ENCODE data around the gene ARL6IP6.

Gene ARL6IP6

DNA sequence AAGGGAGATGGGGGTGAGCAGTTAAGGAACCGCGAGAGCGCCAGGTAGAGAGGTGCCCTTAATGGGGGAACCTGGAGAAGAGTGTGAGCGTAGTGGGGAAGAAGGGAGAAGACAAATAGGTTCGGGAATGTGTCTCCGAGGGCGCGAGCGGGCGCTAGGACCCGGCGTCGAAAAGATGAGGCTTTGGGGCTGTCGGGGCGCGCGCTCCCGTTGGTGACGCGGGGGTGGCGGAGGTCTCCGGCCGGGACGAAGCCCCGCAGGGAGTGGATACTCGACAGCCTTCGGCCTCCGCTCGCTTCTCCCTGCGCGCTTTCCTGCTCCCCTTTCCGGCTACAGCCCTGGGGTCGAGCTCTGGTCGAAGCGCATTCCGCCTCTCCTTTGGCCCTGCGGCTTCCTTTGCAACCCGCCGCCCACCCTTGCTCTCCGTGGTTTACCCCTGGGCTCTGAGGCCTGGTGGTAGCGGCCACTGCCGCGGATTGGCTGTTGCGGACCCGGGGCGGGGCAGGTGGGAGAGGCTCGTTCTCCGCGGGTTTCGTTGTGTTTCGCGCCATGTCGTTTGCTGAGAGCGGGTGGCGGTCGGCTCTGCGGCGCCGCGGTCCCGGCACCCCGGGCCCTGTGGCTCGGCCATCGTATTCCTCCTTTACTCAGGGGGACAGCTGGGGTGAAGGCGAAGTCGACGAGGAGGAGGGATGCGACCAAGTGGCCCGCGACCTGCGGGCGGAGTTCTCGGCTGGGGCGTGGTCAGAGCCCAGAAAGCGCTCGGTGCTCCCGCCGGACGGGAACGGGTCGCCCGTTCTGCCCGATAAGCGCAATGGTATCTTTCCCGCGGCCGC is at the start of gene ARL6IP6:
Gene ARL6IP6, plus strand, starts transcription at position 545 of the 833 bp plus-strand sequence. Its CDS starts 5 bp downstream, at position 550.
- peak; percentile 94 to 96 for DNase-seq
- TF ChIP-seq GATA1 (IDR thresholded peaks at IDR 0.05; ENCODE audit: low read depth, low read length), result no peak
- peak; percentile 94 for TF ChIP-seq POLR2A (IDR thresholded peaks at IDR 0.05; ENCODE audit: low read length)

- no peak for DNase-seq
- TF ChIP-seq GATA1 (IDR thresholded peaks at IDR 0.05; ENCODE audit: low read depth, low read length) (no peak), POLR2A (IDR thresholded peaks at IDR 0.05; ENCODE audit: low read length) (no peak)
Measured at GRCh38 chr2:152674334-152674733, 44.1 kb upstream of the ARL6IP6 start.

- DNase-seq, result no peak
- no peak for TF ChIP-seq GATA1 (IDR thresholded peaks at IDR 0.05; ENCODE audit: low read depth, low read length)
Measured at GRCh38 chr2:152676461-152676860, 42.0 kb upstream of the ARL6IP6 start.

DNA sequence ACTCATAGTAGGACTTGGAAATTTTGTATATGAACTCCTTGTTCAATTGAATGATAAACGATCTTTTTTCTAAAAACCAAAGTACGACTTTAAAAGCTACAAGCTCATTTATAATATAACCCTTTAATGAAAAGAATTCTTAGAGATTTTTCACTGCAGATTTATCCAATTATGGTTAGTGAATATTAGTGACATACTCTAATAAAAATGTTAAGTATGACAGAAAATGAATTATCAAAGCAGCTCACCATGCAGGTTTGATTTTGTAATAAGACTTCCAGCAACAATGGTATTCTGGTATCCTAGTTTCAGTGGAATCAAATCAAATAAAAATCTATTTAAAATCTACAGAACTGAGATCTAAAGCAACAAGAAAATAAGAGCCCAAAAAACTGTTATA is 39.6 kb upstream of the ARL6IP6 start:
- DNase-seq, result no peak
- TF ChIP-seq POLR2A (IDR thresholded peaks at IDR 0.05; ENCODE audit: low read length), result no peak

DNA sequence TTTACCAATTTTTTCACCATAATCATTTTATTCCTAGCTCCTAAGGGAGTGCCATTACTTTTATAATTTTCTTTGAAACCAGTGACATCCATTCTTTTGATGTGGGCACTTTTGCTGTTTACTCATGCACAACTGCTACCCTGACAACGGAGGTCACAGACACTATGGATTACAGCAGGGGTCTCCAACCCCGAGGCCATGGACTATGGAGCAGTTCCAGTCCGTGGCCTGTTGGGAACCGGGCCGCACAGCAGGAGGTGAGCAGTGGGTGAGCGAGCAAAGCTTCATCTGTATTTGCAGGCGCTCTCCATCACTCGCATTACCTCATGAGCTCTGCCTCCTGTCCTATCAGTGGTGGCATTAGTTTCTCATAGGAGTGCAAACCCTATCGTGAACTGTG is 35.8 kb upstream of the ARL6IP6 start:
- DNase-seq, result no peak
- TF ChIP-seq GATA1 (IDR thresholded peaks at IDR 0.05; ENCODE audit: low read depth, low read length) (no peak), POLR2A (IDR thresholded peaks at IDR 0.05; ENCODE audit: low read length) (no peak)

DNA sequence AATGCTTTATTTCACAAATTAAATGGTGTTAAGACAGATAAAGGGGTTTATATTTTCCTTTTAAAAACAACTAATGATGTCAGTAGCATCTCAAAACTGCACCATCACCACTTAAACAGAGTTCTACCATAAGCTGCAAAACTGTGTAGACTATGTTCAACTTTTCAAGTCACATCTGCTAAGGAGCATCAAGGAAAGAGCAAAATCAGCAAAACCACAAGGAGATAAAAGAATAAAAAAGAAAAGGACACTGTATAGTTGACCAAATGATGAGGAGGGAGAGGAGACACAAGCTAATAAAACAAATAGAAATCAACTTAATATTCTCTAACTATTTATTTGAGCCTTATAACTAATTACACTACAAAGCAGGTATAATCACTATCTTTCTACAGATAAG is 35.0 kb upstream of the ARL6IP6 start:
- DNase-seq, result no peak
- TF ChIP-seq GATA1 (IDR thresholded peaks at IDR 0.05; ENCODE audit: low read depth, low read length) (no peak), POLR2A (IDR thresholded peaks at IDR 0.05; ENCODE audit: low read length) (no peak)

DNA sequence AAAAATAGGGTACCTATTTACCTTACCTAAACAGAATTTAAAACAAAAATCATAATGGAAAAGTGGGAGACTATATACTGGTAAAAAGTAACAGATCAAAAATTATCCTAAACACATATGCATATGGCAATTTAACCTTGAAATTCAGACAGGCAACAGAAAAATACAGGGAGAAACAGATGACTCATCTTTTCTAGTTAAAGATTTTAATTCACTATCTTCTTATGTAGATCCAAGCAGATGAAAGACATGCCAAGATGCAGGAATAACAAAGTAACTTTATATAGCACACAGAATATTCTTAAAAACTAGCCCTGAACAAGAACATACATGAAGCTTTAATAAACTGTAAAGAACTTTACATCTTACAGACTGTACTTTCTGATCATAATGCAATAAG is 32.1 kb upstream of the ARL6IP6 start:
- TF ChIP-seq POLR2A (IDR thresholded peaks at IDR 0.05; ENCODE audit: low read length) (no peak), GATA1 (IDR thresholded peaks at IDR 0.05; ENCODE audit: low read depth, low read length) (no peak)
- DNase-seq, result no peak

DNA sequence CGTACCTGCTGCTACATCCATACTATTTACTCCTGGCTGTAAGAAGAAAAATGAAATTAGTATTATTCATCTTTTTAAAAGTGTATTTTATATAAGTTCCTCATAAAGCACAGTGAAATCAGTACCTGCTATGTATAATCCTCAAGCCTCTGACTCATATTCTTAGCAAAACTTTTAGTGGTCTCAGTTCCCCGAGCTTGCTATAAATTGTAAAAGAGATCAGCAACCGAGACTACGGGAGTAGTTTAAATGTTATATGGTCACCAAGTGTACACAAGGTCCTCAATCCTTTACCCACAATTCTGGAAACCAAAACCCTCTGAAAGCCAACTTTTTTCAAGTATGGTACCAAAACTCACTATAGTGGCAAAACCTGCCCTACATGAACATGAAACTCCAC is 25.4 kb upstream of the ARL6IP6 start:
- no peak for DNase-seq
- TF ChIP-seq POLR2A (IDR thresholded peaks at IDR 0.05; ENCODE audit: low read length), result no peak
- no peak for TF ChIP-seq GATA1 (IDR thresholded peaks at IDR 0.05; ENCODE audit: low read depth, low read length)

DNA sequence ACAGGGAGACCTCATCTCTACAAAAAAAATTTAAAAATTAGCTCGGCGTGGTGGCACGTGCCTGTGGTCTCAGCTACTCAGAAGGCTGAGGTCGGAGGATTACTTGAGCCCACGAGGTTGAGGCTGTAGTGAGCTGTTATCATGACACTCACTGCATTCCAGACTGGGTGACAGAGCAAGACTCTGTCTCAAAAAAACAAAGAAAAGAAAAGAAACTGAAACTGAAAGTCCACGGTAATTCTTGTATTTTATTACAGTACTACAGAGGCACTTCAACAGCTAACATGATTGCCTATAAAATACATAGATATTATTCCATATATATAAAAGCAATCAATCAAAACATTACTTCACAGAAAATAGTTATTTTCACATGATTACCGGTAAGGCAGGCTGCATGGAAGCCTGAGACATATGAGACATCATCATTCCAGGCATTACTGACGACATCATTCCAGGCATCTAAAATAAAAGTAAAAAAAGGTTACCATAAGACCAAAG is 24.2 kb upstream of the ARL6IP6 start:
- no peak for TF ChIP-seq POLR2A (IDR thresholded peaks at IDR 0.05; ENCODE audit: low read length)
- TF ChIP-seq GATA1 (IDR thresholded peaks at IDR 0.05; ENCODE audit: low read depth, low read length), result no peak
- DNase-seq, result peak; percentile 12 to 51

DNA sequence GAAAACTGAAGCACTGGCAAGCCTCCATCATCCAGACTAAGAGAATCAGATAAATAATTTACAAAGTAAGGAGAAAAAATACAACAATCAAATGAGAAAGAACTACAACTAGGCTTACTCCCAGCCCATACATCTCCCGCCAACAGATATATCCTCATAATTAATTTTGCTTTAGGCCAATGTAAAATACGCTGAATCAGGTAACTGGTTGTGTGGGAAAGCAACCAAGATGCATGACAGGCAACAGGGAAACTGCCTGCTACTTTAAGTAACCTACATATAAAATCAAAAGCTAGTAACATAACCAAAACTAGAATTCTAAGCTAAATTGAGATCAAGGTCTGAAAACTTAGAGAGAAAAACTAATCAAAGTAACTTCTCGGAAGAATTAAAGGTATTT is 22.7 kb upstream of the ARL6IP6 start:
- TF ChIP-seq POLR2A (IDR thresholded peaks at IDR 0.05; ENCODE audit: low read length) (no peak), GATA1 (IDR thresholded peaks at IDR 0.05; ENCODE audit: low read depth, low read length) (no peak)
- no peak for DNase-seq

- TF ChIP-seq POLR2A (IDR thresholded peaks at IDR 0.05; ENCODE audit: low read length) (no peak), GATA1 (IDR thresholded peaks at IDR 0.05; ENCODE audit: low read depth, low read length) (no peak)
- no peak for DNase-seq
Measured at GRCh38 chr2:152696476-152696875, 21.9 kb upstream of the ARL6IP6 start.

DNA sequence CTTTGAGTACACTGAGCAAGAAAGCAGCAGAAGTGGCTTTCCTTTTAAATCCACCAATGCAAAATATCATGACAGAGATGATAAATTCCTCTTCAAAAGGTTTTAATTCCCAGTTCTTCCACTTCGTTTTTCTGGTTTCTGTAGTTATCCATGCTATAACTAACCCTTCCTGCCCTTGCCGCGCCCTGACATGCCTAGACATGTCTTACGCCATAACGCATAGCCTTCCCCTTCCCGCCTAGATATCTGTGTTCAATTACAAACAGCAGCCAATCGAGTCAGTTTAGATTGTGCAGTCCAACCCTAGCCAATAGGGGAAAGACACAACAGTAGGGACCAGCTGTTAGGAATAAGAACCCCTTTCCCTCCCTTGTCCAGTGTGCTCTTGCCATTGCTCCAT is 17.2 kb upstream of the ARL6IP6 start:
- TF ChIP-seq GATA1 (IDR thresholded peaks at IDR 0.05; ENCODE audit: low read depth, low read length) (no peak), POLR2A (IDR thresholded peaks at IDR 0.05; ENCODE audit: low read length) (no peak)
- DNase-seq, result no peak

DNA sequence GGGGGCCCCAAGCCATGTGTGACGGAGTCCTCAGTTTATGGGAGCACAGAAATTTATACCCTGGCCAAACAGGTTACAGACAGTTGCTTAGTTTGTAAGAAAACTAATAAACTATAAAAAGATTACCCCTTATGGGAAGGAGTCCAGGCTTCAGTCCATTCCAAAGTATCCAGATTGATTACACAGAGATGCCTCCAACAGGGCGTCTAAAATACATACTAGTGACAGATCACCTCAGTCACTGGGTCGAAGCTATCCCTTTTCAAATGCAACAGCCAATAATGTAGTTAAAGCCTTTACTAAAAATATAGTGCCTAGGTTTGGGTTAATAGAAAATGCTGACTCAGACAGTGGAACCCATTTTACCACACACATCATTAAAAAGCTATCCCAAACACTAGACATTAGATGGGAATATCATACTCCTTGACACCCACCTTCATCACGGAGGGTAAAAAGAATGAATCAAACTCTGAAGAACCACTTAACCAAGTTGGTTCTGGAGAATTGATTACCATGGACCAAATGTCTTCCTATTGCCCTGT is 11.9 kb upstream of the ARL6IP6 start:
- TF ChIP-seq GATA1 (IDR thresholded peaks at IDR 0.05; ENCODE audit: low read depth, low read length) (no peak), POLR2A (IDR thresholded peaks at IDR 0.05; ENCODE audit: low read length) (no peak)

DNA sequence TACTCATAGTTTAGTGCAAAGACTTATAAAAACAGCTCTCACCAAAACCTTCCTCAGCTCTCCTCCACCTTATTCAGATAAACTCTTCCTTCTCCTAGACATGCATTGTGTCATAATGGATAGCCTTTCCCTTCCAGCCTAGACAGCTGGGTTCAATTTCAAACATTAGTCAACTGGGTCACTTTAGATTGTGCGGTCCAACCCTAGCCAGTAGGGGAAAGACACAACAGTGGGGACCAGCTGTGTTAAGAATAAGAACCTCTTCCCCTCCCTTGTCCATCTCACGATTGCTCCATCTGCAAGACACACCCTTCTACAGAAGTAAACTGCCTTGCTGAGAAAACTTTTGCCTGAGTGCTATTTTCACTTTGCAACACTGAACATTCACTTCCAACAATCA is 9.7 kb upstream of the ARL6IP6 start:
- TF ChIP-seq GATA1 (IDR thresholded peaks at IDR 0.05; ENCODE audit: low read depth, low read length) (no peak), POLR2A (IDR thresholded peaks at IDR 0.05; ENCODE audit: low read length) (no peak)
- no peak for DNase-seq

More for the DNA sequence above, 11.9 kb upstream of the ARL6IP6 start:
- no peak for DNase-seq

DNA sequence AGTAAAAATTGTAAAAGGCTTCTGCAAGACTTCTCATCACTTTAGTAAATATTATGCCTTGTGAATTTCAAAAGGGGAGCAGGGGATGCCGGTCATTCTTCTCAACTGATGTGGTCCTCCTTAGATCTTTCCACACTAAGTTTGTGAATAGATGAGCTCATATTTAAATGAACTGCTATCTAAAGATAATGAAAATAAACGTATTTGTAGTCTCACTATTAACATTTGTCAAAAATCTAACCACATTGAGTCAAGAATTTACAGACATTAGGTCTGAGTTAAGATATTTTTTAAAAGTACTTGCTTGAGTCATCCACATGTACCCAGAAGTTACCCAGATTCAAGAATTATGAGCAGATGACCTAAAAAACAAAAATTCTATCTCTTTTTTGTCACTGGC is 7.7 kb upstream of the ARL6IP6 start:
- no peak for DNase-seq

More for the DNA sequence above, 7.7 kb upstream of the ARL6IP6 start:
- no peak for TF ChIP-seq GATA1 (IDR thresholded peaks at IDR 0.05; ENCODE audit: low read depth, low read length)
- no peak for TF ChIP-seq POLR2A (IDR thresholded peaks at IDR 0.05; ENCODE audit: low read length)
